HCT116 (cell line): Measurements from ENCODE around the gene ING3. TPM values are rescaled to one million over a fixed set of nuclear protein-coding genes. Genes with fewer than 3 reads are reported as not detected.

Experiments
- ATAC-seq: fragments of 200-7000 bp; cut with Tn5 transposase; 2 replicates; pipeline ENCODE4 v1.9.1; 2020; ENCODE audit warnings: mild to moderate bottlenecking, moderate library complexity
- BruUV-seq: library from RNA; stranded (reverse); fragments of 400-500 nt; replicated peaks from 2 replicates; lab custom pipeline; 2021; lab: Mats Ljungman, UMichigan
- CTCF ChIA-PET: fragments of 300-600 bp; sonication (Branson Sonifier 250); formaldehyde crosslinking; loops from one replicate; lab custom pipeline; 2021; ENCODE audit warnings: antibody characterized with exemption; lab: Charles Lee
- POLR2A ChIA-PET: fragments of 300-600, 350-600 bp; sonication (Branson Sonifier 250); formaldehyde crosslinking; loops from one replicate; lab custom pipeline; 2021; ENCODE audit warnings: antibody characterized with exemption; lab: Charles Lee
- RAD21 ChIA-PET, 2 experiments: fragments of 300-600 bp; sonication (Branson Sonifier 250); formaldehyde crosslinking; loops; one replicate each; lab custom pipeline; 2023; ENCODE audit warnings: low total read pairs in 2 of 2; ENCODE audit not compliant: uncharacterized antibody in 2 of 2, unreplicated experiment in 2 of 2, low non-redundant PET in 1 of 2; lab: Charles Lee
- DNase-seq: peaks from one replicate; pipeline ENCODE4 v3.0.0-alpha.2; 2010; ENCODE audit warnings: low read depth, low spot score
- H2AFZ ChIP-seq: fragments of 200-600 bp; shearing (Covaris generic), sonication (generic); 2 replicates; pipeline ENCODE4 v1.6.1; 2017; ENCODE audit warnings: low read depth, mixed run types, mixed read lengths, antibody characterized with exemption, low read length; ENCODE audit not compliant: poor library complexity, severe bottlenecking
- H3K27ac ChIP-seq: 2 replicates; pipeline ENCODE4 v1.5.1; 2012; ENCODE audit warnings: low read depth, low read length
- H3K27me3 ChIP-seq: fragments of 200-600 bp; sonication (generic); 2 replicates; pipeline ENCODE4 v1.6.1; 2016; ENCODE audit warnings: mixed run types, low read length, mixed read lengths; ENCODE audit not compliant: insufficient read depth
- H3K36me3 ChIP-seq, 2 experiments: fragments of 200-500 bp in 1 of 2; fragments of 200-600 bp in 1 of 2; sonication (Bioruptor generic) in 1 of 2; sonication (generic) in 1 of 2; 2 replicates each; pipeline versions ENCODE4 v1.5.1 to v1.6.1; 2014 to 2016; ENCODE audit warnings: low read length in 2 of 2, inconsistent platforms in 1 of 2, mixed read lengths in 1 of 2, mixed run types in 1 of 2; ENCODE audit not compliant: insufficient read depth in 2 of 2, control insufficient read depth in 1 of 2
- H3K4me1 ChIP-seq, 2 experiments: fragments of 200-600 bp in 1 of 2; sonication (generic) in 1 of 2; 2 replicates each; pipeline versions ENCODE4 v1.5.1 to v1.6.1; 2012 to 2017; ENCODE audit warnings: low read length in 2 of 2, inconsistent platforms in 1 of 2, mild to moderate bottlenecking in 1 of 2, mixed read lengths in 1 of 2, mixed run types in 1 of 2, moderate library complexity in 1 of 2; ENCODE audit not compliant: insufficient read depth in 2 of 2, control insufficient read depth in 1 of 2
- H3K4me2 ChIP-seq: fragments of 200-600 bp; sonication (generic); 2 replicates; pipeline ENCODE4 v1.6.1; 2017; ENCODE audit warnings: mixed run types, low read length, mixed read lengths
- H3K4me3 ChIP-seq, 2 experiments: fragments of 200-600 bp in 1 of 2; sonication (generic) in 1 of 2; replicated peaks in 1 of 2; 2 replicates each; pipeline ENCODE4 v1.5.1; 2011 to 2016; ENCODE audit warnings: low read length in 2 of 2, control low read depth in 1 of 2, low read depth in 1 of 2, mild to moderate bottlenecking in 1 of 2, mixed read lengths in 1 of 2, mixed run types in 1 of 2
- H3K79me2 ChIP-seq: fragments of 200-600 bp; sonication (generic); 2 replicates; pipeline ENCODE4 v1.6.1; 2017; ENCODE audit warnings: mild to moderate bottlenecking, mixed run types, low read length, moderate library complexity, mixed read lengths; ENCODE audit not compliant: insufficient read depth
- H3K9ac ChIP-seq: fragments of 200-600 bp; sonication (generic); 2 replicates; pipeline ENCODE4 v1.6.1; 2016; ENCODE audit warnings: low read length, mixed read lengths
- H3K9me2 ChIP-seq: fragments of 200-600 bp; sonication (generic), shearing (Covaris generic); 2 replicates; pipeline ENCODE4 v1.6.1; 2017; ENCODE audit warnings: mixed run types, mild to moderate bottlenecking, moderate library complexity; ENCODE audit not compliant: insufficient read depth
- H3K9me3 ChIP-seq, 2 experiments: fragments of 200-500 bp in 1 of 2; fragments of 200-600 bp in 1 of 2; sonication (Bioruptor generic) in 1 of 2; sonication (generic) in 1 of 2; 2 replicates each; pipeline ENCODE4 v1.6.1; 2014 to 2017; ENCODE audit warnings: low read length in 2 of 2, mixed read lengths in 2 of 2, inconsistent platforms in 1 of 2, low read depth in 1 of 2, mild to moderate bottlenecking in 1 of 2, mixed run types in 1 of 2, moderate library complexity in 1 of 2; ENCODE audit not compliant: control insufficient read depth in 1 of 2, insufficient read depth in 1 of 2
- H4K20me1 ChIP-seq: fragments of 200-600 bp; sonication (generic), shearing (Covaris generic); 2 replicates; pipeline ENCODE4 v1.6.1; 2017; ENCODE audit warnings: mixed run types, mild to moderate bottlenecking, moderate library complexity; ENCODE audit not compliant: insufficient read depth
- CTCF ChIP-seq, 3 experiments: fragments of 200-600 bp in 1 of 3; sonication (generic) in 1 of 3; IDR thresholded peaks in 2 of 3; conservative IDR thresholded peaks in 1 of 3; 2 replicates each; pipeline ENCODE4 v1.5.1; 2012 to 2017; ENCODE audit warnings: low read depth in 2 of 3, low read length in 2 of 3, antibody characterized with exemption in 1 of 3, borderline replicate concordance in 1 of 3, control low read depth in 1 of 3, mild to moderate bottlenecking in 1 of 3, mixed read lengths in 1 of 3, mixed run types in 1 of 3, moderate library complexity in 1 of 3; ENCODE audit not compliant: insufficient read depth in 1 of 3
- ELF1 ChIP-seq: IDR thresholded peaks from 2 replicates; pipeline ENCODE4 v1.6.1; 2012; ENCODE audit warnings: low read depth, borderline replicate concordance
- JUND ChIP-seq: IDR thresholded peaks from 2 replicates; pipeline ENCODE4 v1.6.1; 2012
- POLR2AphosphoS5 ChIP-seq: IDR thresholded peaks from 2 replicates; pipeline ENCODE4 v1.6.1; 2011; ENCODE audit warnings: mild to moderate bottlenecking, low read depth, low read length, moderate library complexity
- REST ChIP-seq: IDR thresholded peaks from 2 replicates; pipeline ENCODE4 v1.6.1; 2012; ENCODE audit warnings: low read depth
- SRF ChIP-seq: IDR thresholded peaks from 2 replicates; pipeline ENCODE4 v1.6.1; 2012; ENCODE audit warnings: low read depth
- YY1 ChIP-seq: IDR thresholded peaks from 2 replicates; pipeline ENCODE4 v1.6.1; 2011; ENCODE audit warnings: low read length, low read depth, moderate library complexity, mild to moderate bottlenecking; ENCODE audit not compliant: insufficient replicate concordance; ENCODE audit errors: extremely low read depth
- intact Hi-C: fragments of 100-400 bp; cut with micrococcal nuclease; formaldehyde crosslinking; loops from 2 replicates; pipeline ENCODE4 v1.10.0; 2022
- total RNA-seq: library from RNA; stranded (reverse); gene quantifications from one replicate; pipeline ENCODE4 v1.2.1, GENCODE V29; 2021; ENCODE audit not compliant: unreplicated experiment

The ING3 gene
- total RNA-seq, 1 experiment from 2014 or later: 16.2 TPM

- CTCF ChIA-PET: no interaction called here
- Histone ChIP-seq H3K9me2 (no peaks in the 10 kb centered on the region), H3K4me1 (no peaks in the 10 kb centered on the region), H3K36me3 (no peaks in the 10 kb centered on the region), H4K20me1 (no peaks in the 10 kb centered on the region), H2AFZ (no peak overlapping the region), H3K27ac (no peak overlapping the region), H3K4me2 (no peak overlapping the region), H3K79me2 (no peaks in the 10 kb centered on the region), H3K27me3 (no peaks in the 10 kb centered on the region), H3K4me3 (no peak overlapping the region), H3K9ac (no peak overlapping the region), H3K9me3 (no peaks in the 10 kb centered on the region)
- intact Hi-C loops: no loop called here
- BruUV-seq: no TSS peak
- no peak for DNase-seq
- ATAC-seq: no peak
- TF ChIP-seq CTCF (IDR thresholded peaks at IDR 0.05 in 2 of 3, conservative IDR thresholded peaks at IDR 0.05 in 1 of 3; ENCODE audit: borderline replicate concordance in 1 of 3, insufficient read depth in 1 of 3, low read depth in 2 of 3, low read length in 2 of 3) (no peak), YY1 (no peak), REST (no peak), JUND (no peak), POLR2AphosphoS5 (no peak), ELF1 (no peak), SRF (no peak)
- RAD21 ChIA-PET: no interaction called here
- POLR2A ChIA-PET: no interaction called here
Observed at GRCh38 chr7:121026577-121027111, 76.1 kb downstream of the ING3 start.

Other genes starting within 250 kb of the ING3 start
- gene TSPAN12, start 92.6 kb upstream of the ING3 start, total RNA-seq: 7.4 TPM
- 1.2 TPM for gene CPED1, start 37.9 kb downstream of the ING3 start, total RNA-seq